OCI-LY3 (cell line): ENCODE results near the gene PXDN.

Experiments
- CTCF ChIP-seq: fragments of 200-600, 300-600 bp; sonication (generic); IDR thresholded peaks from 2 replicates; pipeline ENCODE4 v1.5.1; 2014; ENCODE audit warnings: antibody characterized with exemption, low read length, low read depth
- EZH2phosphoT487 ChIP-seq: fragments of 200-600 bp; shearing (Covaris generic); IDR thresholded peaks from 2 replicates; pipeline ENCODE4 v1.6.1; 2018; ENCODE audit warnings: antibody characterized with exemption, mixed run types, low read depth

- TF ChIP-seq CTCF = no peak
- TF ChIP-seq EZH2phosphoT487 = no peak
Observed at GRCh38 chr2:1778566-1778965, 34.3 kb upstream of the PXDN start.
